Endodermal cell (in vitro differentiated cells): ENCODE measurements around the gene EXOSC1. TPM values are rescaled to one million over a fixed set of nuclear protein-coding genes. Genes with fewer than 3 reads are reported as not detected.
A peak's percentile ranks its signal among the peaks of the same experiment; 100 is the strongest.

Experiments
- DNase-seq: peaks from one replicate; pipeline ENCODE4 v3.0.0-alpha.2; 2017
- H3K27ac ChIP-seq: 2 replicates; pipeline ENCODE4 v1.5.1; 2013; ENCODE audit warnings: mild to moderate bottlenecking, low read depth, low read length, moderate library complexity
- H3K27me3 ChIP-seq: 2 replicates; pipeline ENCODE4 v1.6.1; 2013; ENCODE audit warnings: mild to moderate bottlenecking, low read length, moderate library complexity; ENCODE audit not compliant: insufficient read depth, control insufficient read depth, poor library complexity, severe bottlenecking
- H3K36me3 ChIP-seq: 2 replicates; pipeline ENCODE4 v1.7.0; 2013; ENCODE audit warnings: mild to moderate bottlenecking, low read length, moderate library complexity; ENCODE audit not compliant: control insufficient read depth, insufficient read depth
- H3K4me1 ChIP-seq: one replicate; pipeline ENCODE4 v1.7.0; 2013; ENCODE audit warnings: low read length; ENCODE audit not compliant: control insufficient read depth, insufficient read depth
- H3K4me3 ChIP-seq: 2 replicates; pipeline ENCODE4 v1.5.1; 2013; ENCODE audit warnings: mild to moderate bottlenecking, low read length, moderate library complexity
- H3K9ac ChIP-seq: 2 replicates; pipeline ENCODE4 v1.6.1; 2013; ENCODE audit warnings: mild to moderate bottlenecking, low read length, moderate library complexity; ENCODE audit not compliant: poor library complexity, severe bottlenecking; ENCODE audit errors: extremely low read depth
- H3K9me3 ChIP-seq: 2 replicates; pipeline ENCODE4 v1.6.1; 2013; ENCODE audit warnings: mild to moderate bottlenecking, low read length, moderate library complexity; ENCODE audit not compliant: control insufficient read depth
- H3K27ac Mint-ChIP-seq: 2 replicates; pipeline ENCODE4 v1.8.0; 2020; ENCODE audit warnings: mixed read lengths
- H3K27me3 Mint-ChIP-seq: 2 replicates; pipeline ENCODE4 v1.8.0; 2021; ENCODE audit warnings: mild to moderate bottlenecking, mixed read lengths; ENCODE audit not compliant: insufficient read depth
- H3K36me3 Mint-ChIP-seq: 2 replicates; pipeline ENCODE4 v1.8.0; 2020; ENCODE audit warnings: low read depth, mixed read lengths
- H3K4me1 Mint-ChIP-seq: 2 replicates; pipeline ENCODE4 v1.8.0; 2020; ENCODE audit warnings: mixed read lengths
- H3K4me3 Mint-ChIP-seq: 2 replicates; pipeline ENCODE4 v1.8.0; 2020; ENCODE audit warnings: mild to moderate bottlenecking, moderate library complexity, mixed read lengths
- H3K9me3 Mint-ChIP-seq: 2 replicates; pipeline ENCODE4 v1.8.0; 2020; ENCODE audit warnings: mild to moderate bottlenecking, mixed read lengths
- CTCF ChIP-seq: fragments of 200-600 bp; sonication (generic); conservative IDR thresholded peaks from 2 replicates; pipeline ENCODE4 v1.5.0; 2021; ENCODE audit warnings: antibody characterized with exemption, mild to moderate bottlenecking
- WGBS, 2 experiments: methylation state at CpG; one replicate each; pipeline versions ENCODE4 v1.1.5 to v1.1.7; 2013; ENCODE audit warnings: missing lambda C conversion rate in 2 of 2, mixed read lengths in 1 of 2; ENCODE audit not compliant: insufficient coverage in 1 of 2, insufficient read length in 1 of 2; 5-methylcytosine and 5-hydroxymethylcytosine counted together
- total RNA-seq, 2 donors: library from RNA; stranded (reverse); fragmentation: NEBNext Ultra II Directional in 1 of 2; extraction: Animal tissue kit (Norgen Biotek cat#: 25700) in 1 of 2; gene quantifications; 2 replicates in 1 of 2; 3 replicates in 1 of 2; pipeline ENCODE4 v1.2.1, GENCODE V29; 2021

Gene EXOSC1
- total RNA-seq, 2 donors from 2014 or later, result 48.9 to 55.6 TPM

DNA sequence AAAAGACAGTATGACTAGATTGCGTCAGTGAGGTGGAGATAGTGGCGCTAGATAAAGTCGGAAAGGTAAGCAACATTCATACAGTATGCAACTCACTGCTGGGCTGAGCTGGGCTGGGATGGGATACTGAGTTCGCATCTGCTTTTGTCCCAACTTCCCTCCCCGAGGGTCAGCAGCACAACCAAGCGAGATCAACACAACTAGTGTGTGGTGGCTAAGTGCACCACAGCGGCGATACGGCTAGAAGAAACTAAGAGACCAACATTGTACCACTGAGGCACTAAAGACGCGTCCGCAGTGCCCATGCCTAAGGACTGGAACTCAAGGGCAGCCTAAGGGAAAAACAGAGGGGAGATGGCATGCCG lies 467 bp downstream of the EXOSC1 start:
- Histone ChIP-seq H3K9me3 (no peaks in the 10 kb centered on the region), H3K9ac (peak overlapping the region; percentile 47), H3K4me1 (no peaks in the 10 kb centered on the region), H3K4me3 (peak overlapping the region; percentile 94), H3K36me3 (peaks cover 16% of the 10 kb centered on the region), H3K27ac (no peak overlapping the region), H3K27me3 (no peaks in the 10 kb centered on the region)
- Mint-ChIP-seq H3K9me3 (no peaks in the 10 kb centered on the region), H3K4me1 (peaks cover 12% of the 10 kb centered on the region), H3K36me3 (peaks cover 18% of the 10 kb centered on the region), H3K27ac (peak overlapping the region; percentile 91), H3K4me3 (peak overlapping the region; percentile 92), H3K27me3 (no peaks in the 10 kb centered on the region)
- 6 to 10% methylated on average over 9 to 13 of the region's 13 CpGs for WGBS, 2 experiments
- no peak for DNase-seq
- no peak for TF ChIP-seq CTCF

- no peak overlapping the region for H3K9ac ChIP-seq
- H3K27me3 ChIP-seq, result no peaks in the 10 kb centered on the region
- H3K4me1 Mint-ChIP-seq, result peaks cover 12% of the 10 kb centered on the region
- H3K27me3 Mint-ChIP-seq, result no peaks in the 10 kb centered on the region
- H3K27ac ChIP-seq, result no peak overlapping the region
- no peaks in the 10 kb centered on the region for H3K9me3 ChIP-seq
- peaks cover 19% of the 10 kb centered on the region for H3K36me3 ChIP-seq
- H3K36me3 Mint-ChIP-seq, result peaks cover 27% of the 10 kb centered on the region
- no peak for DNase-seq
- H3K4me3 Mint-ChIP-seq, result no peak overlapping the region
- H3K4me3 ChIP-seq, result no peak overlapping the region
- 92 to 100% methylated on average over 1 of the region's 1 CpG for WGBS, 2 experiments
- no peaks in the 10 kb centered on the region for H3K4me1 ChIP-seq
- no peak overlapping the region for H3K27ac Mint-ChIP-seq
- TF ChIP-seq CTCF, result no peak
- H3K9me3 Mint-ChIP-seq, result no peaks in the 10 kb centered on the region
Measured at GRCh38 chr10:97444212-97444611, 1.6 kb downstream of the EXOSC1 start.

DNA sequence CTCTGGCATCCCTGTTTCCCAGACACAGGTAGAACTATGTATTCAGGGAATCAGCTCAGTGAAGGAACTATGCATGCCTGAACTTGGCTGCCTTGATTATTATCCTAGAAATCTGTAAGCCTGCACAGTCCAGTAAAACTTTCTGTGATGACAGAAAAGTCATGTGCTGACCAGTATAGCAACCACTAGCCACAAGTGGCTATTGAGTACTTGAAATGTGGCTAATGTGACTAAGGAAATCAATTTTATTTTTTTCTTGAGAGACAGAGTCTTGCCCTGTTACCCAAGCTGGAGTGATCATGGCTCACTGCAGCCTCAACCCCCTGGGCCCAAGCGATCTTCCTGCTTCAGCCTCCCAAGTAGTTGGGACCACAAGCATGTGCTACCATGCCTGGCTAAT lies 3.5 kb downstream of the EXOSC1 start:
- H3K27me3 Mint-ChIP-seq, result no peaks in the 10 kb centered on the region
- H3K27ac ChIP-seq, result no peak overlapping the region
- H3K4me3 Mint-ChIP-seq, result no peak overlapping the region
- H3K27me3 ChIP-seq, result no peaks in the 10 kb centered on the region
- no peaks in the 10 kb centered on the region for H3K4me1 ChIP-seq
- H3K9me3 Mint-ChIP-seq, result no peaks in the 10 kb centered on the region
- H3K9ac ChIP-seq, result no peak overlapping the region
- H3K4me1 Mint-ChIP-seq, result peaks cover 7% of the 10 kb centered on the region
- H3K4me3 ChIP-seq, result no peak overlapping the region
- H3K36me3 Mint-ChIP-seq, result peaks cover 44% of the 10 kb centered on the region
- no peak for TF ChIP-seq CTCF
- no peak for DNase-seq
- H3K36me3 ChIP-seq, result peaks cover 31% of the 10 kb centered on the region
- H3K27ac Mint-ChIP-seq, result no peak overlapping the region
- WGBS, 2 experiments, result 86 to 97% methylated on average over 1 of the region's 1 CpG
- H3K9me3 ChIP-seq, result no peaks in the 10 kb centered on the region
